GM10266 (cell line): ENCODE data around the gene TNFAIP2.

Experiments
- DNase-seq: peaks from one replicate; pipeline ENCODE4 v3.0.0; 2012; ENCODE audit errors: extremely low spot score
- CTCF ChIP-seq: IDR thresholded peaks from 2 replicates; pipeline ENCODE4 v1.5.1; 2012; ENCODE audit warnings: mild to moderate bottlenecking, low read depth; ENCODE audit not compliant: control insufficient read depth, insufficient read depth; ENCODE audit errors: missing control alignments

The TNFAIP2 gene

GRCh38 chr14:103127861-103128598, 4.8 kb downstream of the TNFAIP2 start:
- no peak for DNase-seq
- no peak for TF ChIP-seq CTCF

- no peak for TF ChIP-seq CTCF
- no peak for DNase-seq
Observed at GRCh38 chr14:103128631-103129300, 5.5 kb downstream of the TNFAIP2 start.

DNA sequence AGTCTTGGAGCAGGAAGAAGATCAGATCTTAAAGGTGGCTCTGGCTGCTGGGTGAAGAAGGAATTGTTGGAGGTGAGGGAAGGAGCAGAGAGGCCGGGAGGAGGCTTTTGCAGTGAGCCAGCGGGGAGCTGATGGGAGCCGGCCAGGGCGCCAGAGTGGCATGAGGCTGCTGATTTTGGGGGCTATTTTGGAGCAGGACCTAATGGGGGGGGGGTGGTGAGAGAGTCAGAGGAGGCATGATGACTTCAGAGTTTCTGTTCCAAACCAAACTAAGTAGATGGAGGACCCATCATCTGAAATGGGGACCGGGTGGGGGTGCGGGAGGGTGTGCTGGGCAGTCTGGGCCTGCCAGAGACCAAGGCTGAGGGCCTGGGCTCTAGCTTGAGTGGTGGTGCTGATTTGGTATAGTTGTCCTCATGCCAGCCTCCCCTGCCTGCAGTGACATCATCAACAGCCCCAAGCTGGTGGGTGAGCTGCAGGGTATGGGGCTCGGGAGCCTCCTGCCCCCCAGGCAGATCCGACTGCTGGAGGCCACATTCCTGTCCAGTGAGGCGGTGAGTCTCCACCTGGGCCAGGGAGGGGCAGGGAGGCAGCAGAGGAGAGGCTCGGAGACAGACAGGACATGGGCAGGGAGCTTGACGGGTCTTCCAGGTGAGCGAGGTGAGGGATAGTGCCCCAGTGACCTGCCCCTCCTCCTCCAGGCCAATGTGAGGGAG, 6.2 kb downstream of the TNFAIP2 start:
- no peak for TF ChIP-seq CTCF
- DNase-seq, result no peak

GRCh38 chr14:103130017-103130764, 6.9 kb downstream of the TNFAIP2 start:
- no peak for TF ChIP-seq CTCF
- DNase-seq, result no peak

DNA sequence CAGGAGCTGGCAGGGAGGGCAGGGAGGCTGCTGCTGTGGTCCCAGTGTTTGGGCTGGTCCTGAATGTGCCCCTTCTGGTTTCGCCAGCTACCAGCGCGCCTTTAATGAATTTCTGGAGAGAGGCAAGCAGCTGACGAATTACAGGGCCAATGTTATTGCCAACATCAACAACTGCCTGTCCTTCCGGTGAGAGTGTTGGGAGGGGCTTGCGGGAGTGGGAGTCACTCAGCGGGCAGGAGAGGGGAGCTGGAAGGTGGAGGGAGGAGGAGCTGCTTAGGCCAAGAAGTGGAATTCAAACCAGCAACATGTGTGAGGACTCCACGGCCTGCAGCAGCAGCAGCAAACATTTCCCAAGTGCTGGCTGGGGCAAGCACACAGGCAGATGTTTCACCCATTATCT, 7.7 kb downstream of the TNFAIP2 start:
- TF ChIP-seq CTCF, result no peak
- no peak for DNase-seq

- TF ChIP-seq CTCF, result no peak
- DNase-seq, result no peak
Observed at GRCh38 chr14:103131580-103131979, 8.3 kb downstream of the TNFAIP2 start.
